PFSK-1 (cell line): ENCODE data around the gene NDST4.

Experiments used
- FOXP2 ChIP-seq: optimal IDR thresholded peaks from 2 replicates; pipeline ENCODE3; 2011; ENCODE audit warnings: borderline replicate concordance, control low read depth, inconsistent platforms; ENCODE audit not compliant: insufficient read depth; ENCODE audit errors: extremely low read length, extremely low read depth
- POLR2AphosphoS5 ChIP-seq: IDR thresholded peaks from 2 replicates; pipeline ENCODE4 v1.6.1; 2012; ENCODE audit warnings: low read depth, mild to moderate bottlenecking, control low read depth, low read length, moderate library complexity
- SIN3A ChIP-seq: IDR thresholded peaks from 2 replicates; pipeline ENCODE4 v1.6.1; 2012; ENCODE audit warnings: mild to moderate bottlenecking, low read length, moderate library complexity, borderline replicate concordance; ENCODE audit not compliant: insufficient read depth
- TAF1 ChIP-seq: IDR thresholded peaks from 2 replicates; pipeline ENCODE4 v1.6.1; 2012; ENCODE audit warnings: low read length, control low read depth, borderline replicate concordance; ENCODE audit not compliant: insufficient read depth
- TF ChIP-seq, protein P1 (sequence below), 2 experiments: IDR thresholded peaks; 2 replicates each; pipeline versions ENCODE4 v1.6.1 to v1.8.0; 2011 to 2012; ENCODE audit warnings: low read depth in 2 of 2, low read length in 2 of 2, control low read depth in 1 of 2, inconsistent platforms in 1 of 2, mild to moderate bottlenecking in 1 of 2, moderate library complexity in 1 of 2; ENCODE audit not compliant: insufficient read depth in 1 of 2

DNA sequence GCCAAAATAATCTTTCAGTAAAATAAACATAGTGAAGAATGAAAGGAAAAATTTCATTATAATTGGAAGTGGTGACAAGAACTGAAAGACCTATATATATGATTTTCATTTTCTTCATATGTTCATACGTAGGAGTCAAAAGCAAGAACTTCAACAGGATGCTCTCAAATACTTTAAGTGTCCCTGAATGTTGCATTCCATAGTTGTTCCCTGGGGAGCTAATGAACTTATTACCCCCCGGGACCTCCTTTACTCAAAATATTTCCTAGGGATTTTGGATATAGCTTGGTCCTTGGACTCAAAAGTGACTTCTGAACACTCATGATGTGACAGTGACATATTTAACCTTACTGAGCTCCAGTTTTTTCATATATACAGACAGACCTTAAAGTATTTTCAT lies 44.9 kb upstream of the NDST4 start:
- no peak for TF ChIP-seq POLR2AphosphoS5
- no peak for TF ChIP-seq TAF1
- TF ChIP-seq, protein P1, sequence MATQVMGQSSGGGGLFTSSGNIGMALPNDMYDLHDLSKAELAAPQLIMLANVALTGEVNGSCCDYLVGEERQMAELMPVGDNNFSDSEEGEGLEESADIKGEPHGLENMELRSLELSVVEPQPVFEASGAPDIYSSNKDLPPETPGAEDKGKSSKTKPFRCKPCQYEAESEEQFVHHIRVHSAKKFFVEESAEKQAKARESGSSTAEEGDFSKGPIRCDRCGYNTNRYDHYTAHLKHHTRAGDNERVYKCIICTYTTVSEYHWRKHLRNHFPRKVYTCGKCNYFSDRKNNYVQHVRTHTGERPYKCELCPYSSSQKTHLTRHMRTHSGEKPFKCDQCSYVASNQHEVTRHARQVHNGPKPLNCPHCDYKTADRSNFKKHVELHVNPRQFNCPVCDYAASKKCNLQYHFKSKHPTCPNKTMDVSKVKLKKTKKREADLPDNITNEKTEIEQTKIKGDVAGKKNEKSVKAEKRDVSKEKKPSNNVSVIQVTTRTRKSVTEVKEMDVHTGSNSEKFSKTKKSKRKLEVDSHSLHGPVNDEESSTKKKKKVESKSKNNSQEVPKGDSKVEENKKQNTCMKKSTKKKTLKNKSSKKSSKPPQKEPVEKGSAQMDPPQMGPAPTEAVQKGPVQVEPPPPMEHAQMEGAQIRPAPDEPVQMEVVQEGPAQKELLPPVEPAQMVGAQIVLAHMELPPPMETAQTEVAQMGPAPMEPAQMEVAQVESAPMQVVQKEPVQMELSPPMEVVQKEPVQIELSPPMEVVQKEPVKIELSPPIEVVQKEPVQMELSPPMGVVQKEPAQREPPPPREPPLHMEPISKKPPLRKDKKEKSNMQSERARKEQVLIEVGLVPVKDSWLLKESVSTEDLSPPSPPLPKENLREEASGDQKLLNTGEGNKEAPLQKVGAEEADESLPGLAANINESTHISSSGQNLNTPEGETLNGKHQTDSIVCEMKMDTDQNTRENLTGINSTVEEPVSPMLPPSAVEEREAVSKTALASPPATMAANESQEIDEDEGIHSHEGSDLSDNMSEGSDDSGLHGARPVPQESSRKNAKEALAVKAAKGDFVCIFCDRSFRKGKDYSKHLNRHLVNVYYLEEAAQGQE (IDR thresholded peaks at IDR 0.05; ENCODE audit: insufficient read depth in 1 of 2, low read depth in 2 of 2, low read length in 2 of 2): no peak
- TF ChIP-seq SIN3A: no peak
- TF ChIP-seq FOXP2: no peak
